ENCODE measurements around the gene BCL2L13.
A peak's percentile ranks its signal among the peaks of the same experiment; 100 is the strongest.
"Not testable (repeated sequence)": the region's sequence is repeated elsewhere in the genome, so short reads cannot be mapped to it uniquely, and the experiment has no call there.

The BCL2L13 gene

DNA sequence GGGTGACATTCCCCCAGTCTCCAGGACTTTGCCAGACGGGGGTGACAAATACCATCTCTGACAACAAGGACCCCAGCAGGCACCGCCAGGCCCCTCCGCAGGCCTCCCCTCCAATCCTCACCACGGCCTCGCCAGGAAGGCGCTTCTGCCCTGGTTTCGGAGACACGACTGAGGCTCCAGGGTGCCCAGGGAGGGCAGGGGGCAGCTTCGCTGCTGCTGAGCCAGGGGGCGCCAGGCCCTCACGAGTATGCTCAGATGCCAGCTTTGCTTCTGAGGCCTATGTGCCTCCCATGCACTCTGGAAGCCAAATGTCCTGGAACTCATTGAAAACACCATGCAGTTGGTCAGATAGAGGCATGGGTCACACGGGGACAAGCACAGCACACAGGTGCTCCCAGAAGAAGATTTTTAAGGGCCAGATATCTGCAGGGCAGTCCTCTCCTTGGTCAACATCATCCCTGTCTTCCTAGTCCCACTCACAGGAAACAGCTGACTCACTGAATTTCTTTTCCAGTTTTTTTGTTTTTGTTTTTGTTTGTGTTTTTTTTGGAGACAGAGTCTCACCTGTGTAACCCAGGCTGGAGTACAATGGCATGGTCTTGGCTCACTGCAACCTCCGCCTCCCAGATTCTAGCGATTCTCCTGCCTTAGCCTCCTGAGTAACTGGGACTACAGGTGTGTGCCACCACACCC, 115.8 kb downstream of the BCL2L13 start:
- Histone ChIP-seq H3K9me3 (ENCODE audit: control insufficient read depth, low read length) (no peaks in the 10 kb centered on the region), H3K27me3 (ENCODE audit: control insufficient read depth, insufficient read depth, low read length) (no peaks in the 10 kb centered on the region), H3K4me3 (ENCODE audit: low read length) (no peak overlapping the region), H3K36me3 (ENCODE audit: control insufficient read depth, insufficient read depth, low read length) (no peaks in the 10 kb centered on the region), H3K9ac (ENCODE audit: low read length) (no peak overlapping the region), H3K4me1 (ENCODE audit: control insufficient read depth, insufficient read depth, low read length) (peaks cover 8% of the 10 kb centered on the region)

DNA sequence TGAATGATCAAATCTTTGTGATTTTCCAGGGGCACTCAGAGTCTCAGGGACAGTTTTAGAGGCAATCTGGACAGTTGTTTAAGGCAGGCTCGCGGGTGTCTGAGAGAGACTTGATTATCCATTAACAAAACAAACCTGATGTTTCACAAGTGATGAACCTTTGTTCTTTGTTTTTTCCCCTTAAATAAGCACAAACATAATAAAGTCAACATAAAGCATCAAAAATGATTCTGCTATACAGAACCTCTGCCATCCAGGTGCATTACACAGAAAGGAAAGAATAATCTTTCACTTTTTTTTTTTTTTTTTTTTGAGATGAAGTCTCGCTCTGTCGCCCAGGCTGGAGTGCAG, 122.6 kb downstream of the BCL2L13 start:
- Histone ChIP-seq H3K9ac (ENCODE audit: low read length) (no peak overlapping the region), H3K4me3 (ENCODE audit: low read length) (no peak overlapping the region), H3K4me1 (ENCODE audit: control insufficient read depth, insufficient read depth, low read length) (no peaks in the 10 kb centered on the region), H3K9me3 (ENCODE audit: control insufficient read depth, low read length) (no peaks in the 10 kb centered on the region), H3K36me3 (ENCODE audit: control insufficient read depth, insufficient read depth, low read length) (no peaks in the 10 kb centered on the region), H3K27me3 (ENCODE audit: control insufficient read depth, insufficient read depth, low read length) (no peaks in the 10 kb centered on the region)

DNA sequence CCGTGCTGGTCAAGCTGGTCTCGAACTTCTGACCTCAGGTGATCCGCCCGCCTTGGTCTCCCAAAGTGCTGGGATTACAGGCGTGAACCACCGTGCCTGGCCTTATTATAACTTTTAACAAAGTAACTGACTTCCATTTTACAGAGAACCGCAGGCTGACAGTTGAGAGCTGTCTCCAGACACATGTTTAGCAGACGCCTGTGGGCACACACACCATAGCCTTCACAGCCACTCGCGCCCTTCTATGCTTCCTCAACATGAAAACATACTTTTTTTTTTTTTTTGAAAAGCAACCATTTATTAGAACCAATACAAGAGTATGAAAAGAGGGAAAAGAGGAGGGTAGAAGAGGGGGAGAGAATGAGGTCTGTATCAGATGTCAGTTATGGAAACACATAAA, 124.9 kb downstream of the BCL2L13 start:
- H3K9ac ChIP-seq (ENCODE audit: low read length) = not testable (repeated sequence)

DNA sequence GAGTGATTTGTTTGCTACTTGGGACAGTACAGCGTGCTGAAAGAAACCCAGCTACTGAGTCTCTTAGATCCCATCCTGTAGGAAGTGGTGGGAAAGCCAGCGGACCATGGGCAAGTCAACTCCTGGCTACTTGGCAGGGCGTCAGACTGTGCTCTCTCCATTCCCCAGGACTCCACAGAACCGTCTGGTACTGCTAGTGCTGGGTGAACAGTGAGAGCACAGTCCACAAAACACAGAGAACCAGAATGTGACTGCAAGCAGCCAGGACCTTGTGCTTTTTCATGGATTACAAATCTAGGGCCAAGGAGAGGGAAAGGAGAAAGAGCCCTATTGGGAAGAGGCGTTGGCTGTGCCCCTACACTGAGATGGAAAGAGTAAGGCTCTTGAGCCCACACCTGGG, 125.5 kb downstream of the BCL2L13 start:
- Histone ChIP-seq H3K4me3 (ENCODE audit: low read length) (no peak overlapping the region), H3K36me3 (ENCODE audit: control insufficient read depth, insufficient read depth, low read length) (no peaks in the 10 kb centered on the region), H3K27me3 (ENCODE audit: control insufficient read depth, insufficient read depth, low read length) (no peaks in the 10 kb centered on the region), H3K4me1 (ENCODE audit: control insufficient read depth, insufficient read depth, low read length) (no peaks in the 10 kb centered on the region), H3K9ac (ENCODE audit: low read length) (no peak overlapping the region), H3K9me3 (ENCODE audit: control insufficient read depth, low read length) (no peaks in the 10 kb centered on the region)

More for the DNA sequence above, 124.9 kb downstream of the BCL2L13 start:
- H3K4me1 ChIP-seq (ENCODE audit: control insufficient read depth, insufficient read depth, low read length); H3K36me3 ChIP-seq (ENCODE audit: control insufficient read depth, insufficient read depth, low read length); H3K27me3 ChIP-seq (ENCODE audit: control insufficient read depth, insufficient read depth, low read length); H3K4me3 ChIP-seq (ENCODE audit: low read length); H3K9me3 ChIP-seq (ENCODE audit: control insufficient read depth, low read length): not testable (repeated sequence)

DNA sequence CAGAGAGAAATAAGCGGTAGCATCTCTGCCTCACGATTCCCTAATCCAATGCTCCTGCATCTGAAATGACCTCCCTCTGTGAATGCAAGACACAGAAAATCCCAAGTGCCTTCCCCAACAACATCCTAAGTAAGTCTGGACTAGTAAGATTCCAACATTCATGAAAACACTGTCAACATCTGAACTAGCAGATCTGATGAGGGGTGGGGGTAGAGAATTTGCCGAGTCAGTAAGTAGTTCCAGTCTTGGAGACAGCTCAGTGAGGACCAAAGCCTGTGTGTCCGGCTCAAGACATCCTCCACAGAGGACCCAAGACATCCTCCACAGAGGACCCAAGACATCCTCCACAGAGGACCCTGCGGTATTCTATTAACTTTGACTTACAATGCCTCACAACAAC, 126.3 kb downstream of the BCL2L13 start:
- H3K9me3 ChIP-seq (ENCODE audit: control insufficient read depth, low read length); H3K9ac ChIP-seq (ENCODE audit: low read length); H3K27me3 ChIP-seq (ENCODE audit: control insufficient read depth, insufficient read depth, low read length); H3K36me3 ChIP-seq (ENCODE audit: control insufficient read depth, insufficient read depth, low read length); H3K4me3 ChIP-seq (ENCODE audit: low read length); H3K4me1 ChIP-seq (ENCODE audit: control insufficient read depth, insufficient read depth, low read length): not testable (repeated sequence)

DNA sequence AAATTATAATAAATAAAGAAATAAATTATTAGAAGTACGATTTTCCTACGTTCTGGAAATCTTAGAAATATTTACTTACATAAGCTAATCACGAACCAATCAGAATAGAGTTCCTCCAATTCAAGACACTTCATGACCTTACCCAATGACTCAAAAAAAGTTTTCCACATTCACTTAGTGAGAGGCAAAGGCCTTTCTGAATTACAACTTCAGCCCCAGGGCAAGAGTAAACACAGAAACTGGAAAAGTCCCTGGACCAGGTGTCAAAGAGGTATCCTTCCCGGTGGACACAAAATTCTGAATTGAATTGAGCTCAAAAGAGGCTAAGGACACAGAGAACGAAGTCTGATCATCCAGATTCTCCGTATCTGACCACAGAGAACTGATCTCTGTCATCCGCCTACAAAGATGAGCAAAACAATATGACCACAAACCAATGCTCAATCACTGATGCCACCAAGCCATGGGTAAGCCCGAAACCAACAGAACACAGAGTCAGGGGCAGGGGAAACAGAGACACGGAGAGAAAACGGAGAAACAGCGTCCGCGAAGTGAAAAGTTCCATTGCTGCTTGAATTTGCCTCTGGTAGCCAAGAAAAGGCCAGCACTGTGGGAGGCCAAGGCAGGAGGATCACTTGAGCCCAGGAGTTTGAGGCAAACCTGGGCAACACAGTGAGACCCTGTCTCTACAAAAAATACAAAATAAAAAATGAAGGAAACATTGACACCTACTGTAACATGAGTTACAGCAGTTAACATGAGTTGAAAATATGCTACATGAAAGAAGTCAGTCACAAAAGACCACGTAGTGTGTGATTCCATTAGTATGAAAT, 128.9 kb downstream of the BCL2L13 start:
- Histone ChIP-seq H3K4me3 (ENCODE audit: low read length) (no peak overlapping the region), H3K27me3 (ENCODE audit: control insufficient read depth, insufficient read depth, low read length) (no peaks in the 10 kb centered on the region), H3K9me3 (ENCODE audit: control insufficient read depth, low read length) (no peaks in the 10 kb centered on the region), H3K9ac (ENCODE audit: low read length) (no peak overlapping the region), H3K36me3 (ENCODE audit: control insufficient read depth, insufficient read depth, low read length) (no peaks in the 10 kb centered on the region), H3K4me1 (ENCODE audit: control insufficient read depth, insufficient read depth, low read length) (peaks cover 9% of the 10 kb centered on the region)

DNA sequence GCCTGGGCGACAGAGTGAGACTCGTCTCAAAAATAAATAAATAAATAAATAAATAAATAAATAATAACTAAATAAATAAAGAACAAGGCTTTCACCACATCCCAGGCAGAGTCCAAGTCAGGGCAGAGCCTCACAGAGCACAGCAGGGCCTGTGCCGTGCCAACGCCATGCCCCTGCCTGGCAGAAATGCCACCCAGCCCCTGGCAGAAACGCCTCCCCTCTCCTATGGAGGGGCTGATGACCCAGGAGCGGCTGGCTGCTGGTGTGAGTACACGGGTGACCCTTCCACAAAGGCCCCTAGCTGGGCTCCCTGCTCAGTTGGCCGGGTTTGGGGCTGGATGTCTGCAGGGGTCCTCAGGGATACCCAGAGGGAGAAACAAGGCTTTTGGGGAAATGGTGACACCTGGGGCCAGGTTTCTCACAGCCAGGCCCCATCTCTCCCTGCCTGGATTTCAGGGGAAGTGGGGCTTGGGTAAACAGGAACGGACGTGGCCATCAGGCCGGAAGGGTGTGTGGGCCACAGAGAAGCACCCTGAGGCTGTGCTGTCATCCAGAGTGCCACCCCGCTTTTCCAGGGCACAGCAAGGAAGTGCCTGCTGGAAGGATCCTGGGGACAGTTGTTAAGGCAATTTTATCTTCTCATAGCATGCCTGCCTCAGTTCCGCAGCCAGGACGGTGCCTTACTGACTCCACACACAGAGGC, 130.6 kb downstream of the BCL2L13 start:
- no peak overlapping the region for H3K4me3 ChIP-seq (ENCODE audit: low read length)
- H3K9ac ChIP-seq (ENCODE audit: low read length) = no peak overlapping the region
- H3K36me3 ChIP-seq (ENCODE audit: control insufficient read depth, insufficient read depth, low read length) = no peaks in the 10 kb centered on the region
- H3K9me3 ChIP-seq (ENCODE audit: control insufficient read depth, low read length) = no peaks in the 10 kb centered on the region
- H3K4me1 ChIP-seq (ENCODE audit: control insufficient read depth, insufficient read depth, low read length) = peaks cover 20% of the 10 kb centered on the region
- no peaks in the 10 kb centered on the region for H3K27me3 ChIP-seq (ENCODE audit: control insufficient read depth, insufficient read depth, low read length)

DNA sequence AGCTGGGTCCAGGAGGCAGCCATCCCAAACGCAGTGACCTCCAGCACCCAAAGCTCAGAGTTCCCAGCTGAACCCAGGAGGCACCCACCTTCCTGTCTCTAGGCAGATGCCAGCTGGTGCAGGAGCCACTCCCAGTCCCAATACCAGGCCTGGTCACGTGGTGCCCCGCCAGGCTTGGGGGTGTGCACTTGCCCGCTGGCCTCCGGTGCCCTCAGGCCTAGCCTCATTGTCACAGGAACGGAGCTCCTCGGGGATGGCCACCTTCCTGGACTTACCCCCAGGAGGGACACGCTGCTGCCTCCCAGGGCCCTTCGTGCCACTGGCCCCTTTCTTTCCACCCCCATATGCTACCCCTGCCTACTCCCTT, 131.1 kb downstream of the BCL2L13 start:
- H3K9ac ChIP-seq (ENCODE audit: low read length) = no peak overlapping the region
- H3K27me3 ChIP-seq (ENCODE audit: control insufficient read depth, insufficient read depth, low read length) = no peaks in the 10 kb centered on the region
- H3K4me1 ChIP-seq (ENCODE audit: control insufficient read depth, insufficient read depth, low read length) = peaks cover 23% of the 10 kb centered on the region
- no peak overlapping the region for H3K4me3 ChIP-seq (ENCODE audit: low read length)
- H3K9me3 ChIP-seq (ENCODE audit: control insufficient read depth, low read length) = no peaks in the 10 kb centered on the region
- no peaks in the 10 kb centered on the region for H3K36me3 ChIP-seq (ENCODE audit: control insufficient read depth, insufficient read depth, low read length)

DNA sequence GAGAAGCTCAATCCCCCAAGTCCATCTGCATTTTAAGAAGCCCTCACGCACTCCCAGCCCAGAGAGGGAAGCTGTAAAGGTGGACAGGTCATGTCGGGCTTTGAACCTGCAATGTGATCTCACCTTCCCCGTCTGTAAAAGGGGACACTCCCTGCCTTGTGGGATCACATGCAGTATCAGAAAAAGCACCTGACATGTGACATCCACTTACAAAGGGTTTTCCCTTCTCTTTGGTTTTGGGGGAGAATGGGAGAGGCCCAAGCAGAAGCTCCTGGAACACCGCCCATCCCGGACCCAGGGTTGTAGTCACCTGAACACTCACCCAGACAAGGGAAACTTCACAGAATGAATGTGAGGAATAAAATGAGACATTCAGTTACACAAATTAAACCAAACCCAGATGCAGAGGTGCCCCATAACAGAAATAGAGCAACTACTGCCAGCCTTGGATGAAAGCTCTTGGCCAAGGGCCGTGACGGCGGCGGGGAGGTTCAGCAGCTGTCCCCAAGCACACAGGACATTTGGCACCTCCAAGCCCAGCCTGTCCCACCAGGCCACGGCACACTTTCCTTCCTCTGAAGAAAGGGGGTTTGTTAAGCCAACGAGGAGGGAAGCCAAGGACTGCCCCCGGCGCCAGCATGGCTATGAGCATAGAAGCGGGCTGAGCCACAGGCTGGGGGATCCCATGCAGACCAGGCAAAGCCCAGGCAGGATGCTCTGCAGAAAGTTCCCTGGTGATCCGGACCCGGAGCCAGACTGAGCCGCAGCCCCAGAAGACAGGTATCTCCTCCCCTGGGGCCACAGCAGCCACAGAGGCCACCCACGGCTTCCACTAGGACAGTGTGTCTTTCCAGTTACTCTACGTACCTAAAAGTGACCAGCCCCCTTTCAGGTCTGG, 131.9 kb downstream of the BCL2L13 start:
- Histone ChIP-seq H3K27me3 (ENCODE audit: control insufficient read depth, insufficient read depth, low read length) (no peaks in the 10 kb centered on the region), H3K36me3 (ENCODE audit: control insufficient read depth, insufficient read depth, low read length) (no peaks in the 10 kb centered on the region), H3K4me3 (ENCODE audit: low read length) (no peak overlapping the region), H3K9ac (ENCODE audit: low read length) (no peak overlapping the region), H3K9me3 (ENCODE audit: control insufficient read depth, low read length) (no peaks in the 10 kb centered on the region), H3K4me1 (ENCODE audit: control insufficient read depth, insufficient read depth, low read length) (peaks cover 24% of the 10 kb centered on the region)

DNA sequence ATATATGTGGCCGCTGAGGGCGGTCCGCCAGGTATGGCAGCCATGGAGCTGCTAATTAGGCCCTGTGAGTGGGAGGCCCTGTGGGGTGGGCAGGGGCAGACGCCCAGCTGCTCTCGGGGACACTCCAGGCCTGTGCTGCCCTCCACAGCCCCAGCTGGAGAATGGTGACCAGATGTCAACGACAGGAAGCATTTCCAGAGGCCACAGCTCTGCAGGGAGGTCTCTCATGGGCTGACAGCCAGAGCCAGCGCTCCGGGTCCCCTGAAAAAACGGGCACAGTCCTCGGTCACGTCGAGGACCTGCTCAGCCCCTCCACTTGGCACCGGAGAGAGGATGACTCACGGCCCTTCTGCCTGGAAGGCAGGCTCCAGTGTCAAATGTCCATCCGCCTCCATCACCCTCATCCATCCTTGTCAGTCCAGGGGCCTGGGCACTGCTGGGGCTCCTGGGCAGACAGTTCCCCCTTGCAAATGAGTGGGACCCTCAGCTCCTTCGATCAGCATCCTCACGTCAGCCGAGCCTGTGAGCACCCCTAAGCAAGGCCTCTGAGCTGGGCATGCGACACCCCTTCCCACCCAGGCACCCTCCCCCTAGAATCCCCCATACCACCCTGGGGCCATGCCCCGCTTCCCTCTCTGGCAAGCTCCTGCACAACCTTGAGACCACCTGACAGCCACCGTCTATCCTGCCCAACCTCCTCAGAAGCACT, 133.8 kb downstream of the BCL2L13 start:
- H3K27me3 ChIP-seq (ENCODE audit: control insufficient read depth, insufficient read depth, low read length) = no peaks in the 10 kb centered on the region
- no peaks in the 10 kb centered on the region for H3K9me3 ChIP-seq (ENCODE audit: control insufficient read depth, low read length)
- H3K36me3 ChIP-seq (ENCODE audit: control insufficient read depth, insufficient read depth, low read length) = no peaks in the 10 kb centered on the region
- H3K9ac ChIP-seq (ENCODE audit: low read length) = no peak overlapping the region
- no peak overlapping the region for H3K4me3 ChIP-seq (ENCODE audit: low read length)
- H3K4me1 ChIP-seq (ENCODE audit: control insufficient read depth, insufficient read depth, low read length) = peaks cover 24% of the 10 kb centered on the region

DNA sequence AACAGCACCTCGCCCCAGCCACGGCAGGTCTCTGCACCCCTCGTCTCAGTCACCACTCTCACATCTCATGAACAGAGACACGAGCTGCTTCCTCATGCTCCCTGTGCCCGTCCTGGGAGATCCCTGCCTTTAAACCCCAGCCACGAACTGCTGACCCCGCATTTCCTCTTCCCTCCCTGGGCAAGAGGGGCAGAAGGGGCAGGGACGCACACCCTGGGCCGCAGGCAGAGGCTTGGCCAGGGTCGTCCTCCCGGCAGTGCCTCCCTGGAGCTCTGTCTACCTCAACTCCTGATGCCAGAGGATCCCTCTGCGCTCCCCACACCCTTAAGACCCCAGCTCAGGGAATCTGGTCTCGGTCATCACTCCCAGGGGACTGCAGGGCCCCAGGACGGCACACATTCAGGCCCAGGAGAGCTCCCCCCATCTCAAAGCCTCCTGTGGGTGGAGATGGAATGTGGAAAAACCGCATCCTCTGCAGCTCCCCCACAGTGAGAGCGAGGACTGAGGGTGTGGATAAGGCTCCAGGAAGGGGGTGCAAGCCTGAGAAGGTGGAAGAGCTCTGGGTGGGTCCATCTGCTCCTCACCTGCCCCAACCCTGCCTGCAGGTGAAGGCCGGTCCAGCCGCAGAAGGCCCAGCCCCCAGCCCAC, 134.5 kb downstream of the BCL2L13 start:
- Histone ChIP-seq H3K36me3 (ENCODE audit: control insufficient read depth, insufficient read depth, low read length) (no peaks in the 10 kb centered on the region), H3K9ac (ENCODE audit: low read length) (peak overlapping the region; percentile 57), H3K4me3 (ENCODE audit: low read length) (peak overlapping the region; percentile 71), H3K27me3 (ENCODE audit: control insufficient read depth, insufficient read depth, low read length) (no peaks in the 10 kb centered on the region), H3K9me3 (ENCODE audit: control insufficient read depth, low read length) (no peaks in the 10 kb centered on the region), H3K4me1 (ENCODE audit: control insufficient read depth, insufficient read depth, low read length) (peaks cover 24% of the 10 kb centered on the region)

All from mucosa of stomach (tissue), 1 donor.